Neural cell (in vitro differentiated cells): Measurements from ENCODE around the gene TCEA3. TPM values are rescaled to one million over a fixed set of nuclear protein-coding genes. Genes with fewer than 3 reads are reported as not detected.

Experiments used
- H2AFZ ChIP-seq: fragments of 200-600, 300-800 bp; sonication (generic), shearing (Covaris generic); 2 replicates; pipeline ENCODE4 v1.6.0; 2014; ENCODE audit warnings: low read depth, mild to moderate bottlenecking, antibody characterized with exemption, low read length, moderate library complexity
- H3F3A ChIP-seq: fragments of 200-600 bp; shearing (Covaris generic); 2 replicates; pipeline ENCODE4 v1.6.1; 2016; ENCODE audit warnings: mild to moderate bottlenecking, moderate library complexity, mixed read lengths, antibody characterized with exemption, low read length; ENCODE audit not compliant: insufficient read depth, poor library complexity, severe bottlenecking
- H3K27ac ChIP-seq: fragments of 200-600, 300-800 bp; sonication (generic), shearing (Covaris generic); 2 replicates; pipeline ENCODE4 v1.5.1; 2014; ENCODE audit warnings: mild to moderate bottlenecking, low read length, moderate library complexity
- H3K27me3 ChIP-seq: fragments of 300-800, 200-600 bp; sonication (generic), shearing (Covaris generic); 2 replicates; pipeline ENCODE4 v1.6.0; 2014; ENCODE audit warnings: mild to moderate bottlenecking, low read depth, low read length, moderate library complexity; ENCODE audit not compliant: insufficient read depth
- H3K36me3 ChIP-seq: fragments of 300-800, 200-600 bp; sonication (generic), shearing (Covaris generic); 2 replicates; pipeline ENCODE4 v1.5.1; 2014; ENCODE audit warnings: mild to moderate bottlenecking, antibody characterized with exemption, low read length, moderate library complexity; ENCODE audit not compliant: insufficient read depth
- H3K4me2 ChIP-seq: fragments of 300-800, 200-600 bp; sonication (generic), shearing (Covaris generic); 2 replicates; pipeline ENCODE4 v1.6.0; 2014; ENCODE audit warnings: mild to moderate bottlenecking, low read length
- H3K4me3 ChIP-seq: fragments of 300-800, 200-600 bp; sonication (generic), shearing (Covaris generic); 2 replicates; pipeline ENCODE4 v1.5.1; 2014; ENCODE audit warnings: mild to moderate bottlenecking, low read length, moderate library complexity
- H3K79me2 ChIP-seq: fragments of 200-600 bp; shearing (Covaris generic); replicated peaks from 2 replicates; pipeline ENCODE4 v1.6.0; 2014; ENCODE audit warnings: mild to moderate bottlenecking, low read length, moderate library complexity; ENCODE audit not compliant: insufficient read depth
- H3K9ac ChIP-seq: fragments of 300-800, 200-600 bp; sonication (generic), shearing (Covaris generic); 2 replicates; pipeline ENCODE4 v1.6.1; 2016; ENCODE audit warnings: mild to moderate bottlenecking, low read length, mixed read lengths
- H3K9me2 ChIP-seq: fragments of 200-600 bp; shearing (Covaris generic); 2 replicates; pipeline ENCODE4 v1.6.1; 2016; ENCODE audit warnings: mild to moderate bottlenecking, low read length, mixed read lengths; ENCODE audit not compliant: insufficient read depth
- H3K9me3 ChIP-seq: fragments of 200-600, 300-800 bp; sonication (generic), shearing (Covaris generic); 2 replicates; pipeline ENCODE4 v1.6.1; 2016; ENCODE audit warnings: mild to moderate bottlenecking, mixed run types, low read length, moderate library complexity, mixed read lengths
- H4K20me1 ChIP-seq: fragments of 200-600 bp; shearing (Covaris generic); 2 replicates; pipeline ENCODE4 v1.6.1; 2016; ENCODE audit warnings: mild to moderate bottlenecking, mixed run types; ENCODE audit not compliant: insufficient read depth
- CTCF ChIP-seq: fragments of 450-650 bp; IDR thresholded peaks from 2 replicates; pipeline ENCODE4 v1.5.1; 2014; ENCODE audit warnings: antibody characterized with exemption, mild to moderate bottlenecking, moderate library complexity; ENCODE audit not compliant: poor library complexity, severe bottlenecking
- EP300 ChIP-seq: fragments of 450-650 bp; conservative IDR thresholded peaks from 2 replicates; pipeline ENCODE4 v1.6.1; 2014; ENCODE audit warnings: antibody characterized with exemption, mild to moderate bottlenecking, moderate library complexity; ENCODE audit not compliant: poor library complexity, severe bottlenecking
- EZH2 ChIP-seq: fragments of 200-600, 300-800 bp; shearing (Covaris generic), sonication (generic); IDR thresholded peaks from 2 replicates; pipeline ENCODE4 v1.6.1; 2014; ENCODE audit warnings: antibody characterized with exemption, low read length, borderline replicate concordance, mild to moderate bottlenecking; ENCODE audit not compliant: insufficient read depth, poor library complexity, severe bottlenecking
- MXI1 ChIP-seq: fragments of 450-650 bp; conservative IDR thresholded peaks from 2 replicates; pipeline ENCODE4 v1.6.1; 2014; ENCODE audit warnings: antibody characterized with exemption, mild to moderate bottlenecking; ENCODE audit not compliant: poor library complexity, severe bottlenecking
- POLR2AphosphoS5 ChIP-seq: IDR thresholded peaks from 2 replicates; pipeline ENCODE4 v1.6.1; 2012
- RAD21 ChIP-seq: fragments of 450-650 bp; conservative IDR thresholded peaks from 2 replicates; pipeline ENCODE4 v1.6.1; 2014; ENCODE audit warnings: antibody characterized with exemption, mild to moderate bottlenecking, moderate library complexity
- REST ChIP-seq: IDR thresholded peaks from 2 replicates; pipeline ENCODE4 v1.6.1; 2012; ENCODE audit warnings: borderline replicate concordance
- SMC3 ChIP-seq: fragments of 450-650 bp; conservative IDR thresholded peaks from 2 replicates; pipeline ENCODE4 v1.6.1; 2014; ENCODE audit warnings: antibody characterized with exemption, mild to moderate bottlenecking, moderate library complexity; ENCODE audit not compliant: poor library complexity
- TAF1 ChIP-seq: IDR thresholded peaks from 2 replicates; pipeline ENCODE4 v1.6.1; 2012; ENCODE audit warnings: low read depth
- polyA plus RNA-seq: library from polyadenylated mRNA; depleted of rRNA; stranded (reverse); fragments of >200 nt; gene quantifications from 2 replicates; pipeline ENCODE4 v1.2.3, GENCODE V29; 2014

The TCEA3 gene
- polyA plus RNA-seq, 1 donor from 2014 or later = not detected

- Histone ChIP-seq H2AFZ (no peak overlapping the region), H3K36me3 (peaks cover 7% of the 10 kb centered on the region), H3K4me2 (no peak overlapping the region), H3K9me2 (no peaks in the 10 kb centered on the region), H3K4me3 (no peak overlapping the region), H3K27ac (no peak overlapping the region), H4K20me1 (peaks cover 53% of the 10 kb centered on the region), H3F3A (no peaks in the 10 kb centered on the region), H3K9me3 (no peaks in the 10 kb centered on the region), H3K79me2 (peaks cover 81% of the 10 kb centered on the region), H3K9ac (no peak overlapping the region), H3K27me3 (no peaks in the 10 kb centered on the region)
- TF ChIP-seq POLR2AphosphoS5 (no peak), RAD21 (no peak), EP300 (no peak), REST (no peak), CTCF (no peak), MXI1 (no peak), TAF1 (no peak), EZH2 (no peak), SMC3 (no peak)
Measured at GRCh38 chr1:23337869-23338268, 86.7 kb downstream of the TCEA3 start.

GRCh38 chr1:23331713-23332112, 92.8 kb downstream of the TCEA3 start:
- Histone ChIP-seq H3F3A (no peaks in the 10 kb centered on the region), H2AFZ (no peak overlapping the region), H3K9me3 (no peaks in the 10 kb centered on the region), H3K36me3 (peaks cover 4% of the 10 kb centered on the region), H3K4me3 (no peak overlapping the region), H3K27me3 (no peaks in the 10 kb centered on the region), H3K9ac (no peak overlapping the region), H3K4me2 (no peak overlapping the region), H4K20me1 (no peaks in the 10 kb centered on the region), H3K27ac (no peak overlapping the region), H3K79me2 (peaks cover 47% of the 10 kb centered on the region), H3K9me2 (no peaks in the 10 kb centered on the region)
- no peak for TF ChIP-seq EP300
- TF ChIP-seq CTCF = no peak
- no peak for TF ChIP-seq MXI1
- no peak for TF ChIP-seq POLR2AphosphoS5
- TF ChIP-seq TAF1 = no peak
- TF ChIP-seq REST = no peak
- no peak for TF ChIP-seq RAD21
- TF ChIP-seq SMC3 = no peak
- TF ChIP-seq EZH2 = no peak
